ENCODE measurements around the gene FKBP8. TPM values are rescaled to one million over a fixed set of nuclear protein-coding genes. Genes with fewer than 3 reads are reported as not detected.
A peak's percentile ranks its signal among the peaks of the same experiment; 100 is the strongest.

Gene FKBP8
- total and polyA plus RNA-seq, 12 donors, result 26.3 to 816 (median 265) TPM

GRCh38 chr19:18510216-18510615 lies 33.2 kb downstream of the FKBP8 start:
- Histone ChIP-seq H3K27me3 (no peaks in the 10 kb centered on the region), H3K4me3 (no peak overlapping the region), H3K36me3 (replicated peaks in 1 of 2) (no peaks in the 10 kb centered on the region), H3K9me3 (replicated peaks in 1 of 3) (no peaks in the 10 kb centered on the region), H3K4me1 (replicated peaks in 1 of 2) (peaks cover 36 to 60% of the 10 kb centered on the region in 2 donors), H3K27ac (no peak overlapping the region)
- no peak for DNase-seq
- WGBS, 4 donors, result 87 to 97% (median 93%) methylated on average over 8 of the region's 8 CpGs
- TF ChIP-seq POLR2A (IDR thresholded peaks at IDR 0.05) (no peak), CTCF (IDR thresholded peaks at IDR 0.05) (no peak)
- intact Hi-C loops (cut with DNase I), result loop anchor here in 1 of 2 donors (10.0 kb wide), 1 partner anchor 45 kb away; no protein-coding TSS in a partner anchor

- H3K27ac ChIP-seq, result peak overlapping the region in 1 of 5 donors; percentile 1
- H3K4me1 ChIP-seq (replicated peaks in 1 of 2), result peaks cover 30 to 60% of the 10 kb centered on the region in 2 donors
- WGBS, 4 donors, result 83 to 92% (median 91%) methylated on average over 7 of the region's 7 CpGs
Measured at GRCh38 chr19:18508585-18508984, 34.8 kb downstream of the FKBP8 start.

GRCh38 chr19:18507727-18508440 lies 35.5 kb downstream of the FKBP8 start:
- Histone ChIP-seq H3K9me3 (replicated peaks in 1 of 3) (no peaks in the 10 kb centered on the region), H3K27me3 (no peaks in the 10 kb centered on the region), H3K4me3 (no peak overlapping the region), H3K27ac (peak overlapping the region in 2 of 5 donors; percentile 66 to 88), H3K4me1 (replicated peaks in 1 of 2) (peaks cover 30 to 63% of the 10 kb centered on the region in 2 donors), H3K36me3 (replicated peaks in 1 of 2) (no peaks in the 10 kb centered on the region)
- no peak for TF ChIP-seq CTCF (IDR thresholded peaks at IDR 0.05)
- TF ChIP-seq POLR2A (IDR thresholded peaks at IDR 0.05), result no peak
- DNase-seq, result no peak
- intact Hi-C loops (cut with DNase I), result no loop called here
- WGBS, 4 donors, result 71 to 89% (median 78%) methylated on average over 7 to 11 of the region's 11 CpGs

More at GRCh38 chr19:18508585-18508984, 34.8 kb downstream of the FKBP8 start:
- TF ChIP-seq POLR2A (IDR thresholded peaks at IDR 0.05), result no peak
- no peak for TF ChIP-seq CTCF (IDR thresholded peaks at IDR 0.05)
- H3K36me3 ChIP-seq (replicated peaks in 1 of 2), result no peaks in the 10 kb centered on the region
- no peaks in the 10 kb centered on the region for H3K27me3 ChIP-seq
- intact Hi-C loops (cut with DNase I), result no loop called here
- no peak for DNase-seq
- H3K9me3 ChIP-seq (replicated peaks in 1 of 3), result no peaks in the 10 kb centered on the region
- no peak overlapping the region for H3K4me3 ChIP-seq

GRCh38 chr19:18507021-18507726 lies 36.2 kb downstream of the FKBP8 start:
- H3K4me1 ChIP-seq (replicated peaks in 1 of 2), result peaks cover 30 to 67% of the 10 kb centered on the region in 2 donors
- no peak overlapping the region for H3K4me3 ChIP-seq
- intact Hi-C loops (cut with DNase I), result no loop called here
- WGBS, 4 donors, result 12 to 67% (median 49%) methylated on average over 6 to 9 of the region's 9 CpGs
- H3K27me3 ChIP-seq, result no peaks in the 10 kb centered on the region
- H3K27ac ChIP-seq, result peak overlapping the region in 3 of 5 donors; percentile 22 to 88 (median 66)
- peak in 6 of 7 donors; percentile 68 to 82 (median 79) for DNase-seq
- H3K9me3 ChIP-seq (replicated peaks in 1 of 3), result no peaks in the 10 kb centered on the region
- TF ChIP-seq POLR2A (IDR thresholded peaks at IDR 0.05) (peak in 1 of 2 donors; percentile 13), CTCF (IDR thresholded peaks at IDR 0.05) (no peak)
- H3K36me3 ChIP-seq (replicated peaks in 1 of 2), result no peaks in the 10 kb centered on the region

Data from adrenal gland (tissue), 12 donors.